K562 (cell line): Measurements from ENCODE around the gene IFNA16. TPM values are rescaled to one million over a fixed set of nuclear protein-coding genes. Genes with fewer than 3 reads are reported as not detected.

Experiments used
- ATAC-seq: fragments of 200-7000 bp; cut with Tn5 transposase; 3 replicates; pipeline ENCODE4 v1.9.1; 2020; ENCODE audit warnings: moderate library complexity
- BruUV-seq: library from RNA; stranded (reverse); fragments of 400-500 nt; replicated peaks from 2 replicates; lab custom pipeline; 2021; lab: Mats Ljungman, UMichigan
- CTCF ChIA-PET: fragments of 300-600 bp; formaldehyde crosslinking; extraction: SDS; loops from one replicate; lab custom pipeline; 2021; ENCODE audit warnings: low intra/inter-chr PET ratio; lab: Yijun Ruan, JAX
- POLR2A ChIA-PET: fragments of 300-600, 350-650 bp; sonication (Branson Sonifier 250); formaldehyde crosslinking; extraction: SDS; loops from one replicate; lab custom pipeline; 2021; ENCODE audit warnings: antibody characterized with exemption, inconsistent platforms; lab: Yijun Ruan, JAX
- DNase-seq, 4 experiments: peaks; one replicate each; pipeline versions ENCODE4 v3.0.0 to v3.0.0-alpha.2; 2011 to 2018; ENCODE audit warnings: low spot score in 3 of 4, mixed read lengths in 3 of 4; ENCODE audit errors: extremely low read depth in 1 of 4
- FAIRE-seq: peaks from 2 replicates; lab custom pipeline; 2011; peaks lifted over from hg19 to GRCh38; lab: Jason Lieb, UNC
- H2AFZ ChIP-seq: 2 replicates; pipeline ENCODE4 v1.6.0; 2011; ENCODE audit warnings: low read depth, low read length, control low read depth, inconsistent platforms
- H3K27ac ChIP-seq: fragments of 200-600 bp; 3 replicates; pipeline ENCODE4 v1.8.0; 2011; ENCODE audit warnings: low read depth, mild to moderate bottlenecking, control low read depth, inconsistent platforms, low read length, moderate library complexity, mixed read lengths; ENCODE audit errors: extremely low read depth
- H3K27me3 ChIP-seq, 2 experiments: fragments of 300-600 bp in 1 of 2; 2 replicates in 1 of 2; 3 replicates in 1 of 2; pipeline versions ENCODE4 v1.6.0 to v1.8.0; 2011; ENCODE audit warnings: inconsistent platforms in 2 of 2, low read length in 2 of 2, mild to moderate bottlenecking in 1 of 2, mixed read lengths in 1 of 2, moderate library complexity in 1 of 2; ENCODE audit not compliant: control insufficient read depth in 2 of 2, insufficient read depth in 2 of 2
- H3K36me3 ChIP-seq: fragments of 300-600 bp; 3 replicates; pipeline ENCODE4 v1.8.0; 2011; ENCODE audit warnings: mild to moderate bottlenecking, low read length, inconsistent platforms; ENCODE audit not compliant: control insufficient read depth, insufficient read depth
- H3K4me1 ChIP-seq, 2 experiments: fragments of 200-600 bp in 1 of 2; replicated peaks in 1 of 2; 2 replicates in 1 of 2; 3 replicates in 1 of 2; pipeline versions ENCODE4 v1.5.1 to v1.8.0; 2011; ENCODE audit warnings: inconsistent platforms in 2 of 2, low read length in 2 of 2, mild to moderate bottlenecking in 1 of 2, mixed read lengths in 1 of 2, moderate library complexity in 1 of 2; ENCODE audit not compliant: control insufficient read depth in 2 of 2, insufficient read depth in 2 of 2
- H3K4me2 ChIP-seq: 2 replicates; pipeline ENCODE4 v1.6.1; 2011; ENCODE audit warnings: low read length, control low read depth, inconsistent platforms, mixed read lengths; ENCODE audit not compliant: insufficient read depth
- H3K4me3 ChIP-seq: fragments of 200-600 bp; sonication (generic), shearing (Covaris generic); 2 replicates; pipeline ENCODE4 v1.5.1; 2016; ENCODE audit warnings: control low read depth, inconsistent platforms
- H3K79me2 ChIP-seq: fragments of 200-600 bp; 3 replicates; pipeline ENCODE4 v1.8.0; 2011; ENCODE audit warnings: low read length, inconsistent platforms; ENCODE audit not compliant: control insufficient read depth, insufficient read depth
- H3K9ac ChIP-seq, 2 experiments: 2 replicates each; pipeline versions ENCODE4 v1.6.0 to v1.6.1; 2011; ENCODE audit warnings: low read depth in 2 of 2, low read length in 2 of 2, control low read depth in 1 of 2, inconsistent platforms in 1 of 2, mild to moderate bottlenecking in 1 of 2, mixed read lengths in 1 of 2; ENCODE audit not compliant: insufficient read depth in 1 of 2
- H3K9me1 ChIP-seq: one replicate; pipeline ENCODE4 v1.6.0; 2011; ENCODE audit warnings: inconsistent platforms, mild to moderate bottlenecking, low read length, moderate library complexity; ENCODE audit not compliant: control insufficient read depth, insufficient read depth
- H3K9me3 ChIP-seq: replicated peaks from 2 replicates; pipeline ENCODE4 v1.5.1; 2011; ENCODE audit warnings: low read depth, low read length, inconsistent platforms; ENCODE audit not compliant: control insufficient read depth, insufficient read depth
- H4K20me1 ChIP-seq: replicated peaks from 2 replicates; pipeline ENCODE4 v1.6.1; 2011; ENCODE audit warnings: low read length, inconsistent platforms, mixed read lengths; ENCODE audit not compliant: control insufficient read depth, insufficient read depth
- FIP1L1 ChIP-seq: fragments of 200-400 bp; formaldehyde crosslinking; IDR thresholded peaks from 2 replicates; pipeline ENCODE4 v1.6.1; 2018; ENCODE audit warnings: mild to moderate bottlenecking, low read depth, low read length; ENCODE audit not compliant: poor library complexity, severe bottlenecking
- MTA2 ChIP-seq: fragments of 450-650 bp; IDR thresholded peaks from 2 replicates; pipeline ENCODE4 v1.6.1; 2016; ENCODE audit warnings: low read depth
- NEUROD1 ChIP-seq: fragments of 150-350 bp; IDR thresholded peaks from 2 replicates; pipeline ENCODE4 v1.6.1; 2014; ENCODE audit warnings: borderline replicate concordance, low read length, low read depth; ENCODE audit not compliant: partially characterized antibody
- NFIX ChIP-seq: fragments of 250-450 bp; sonication (Bioruptor Pico); IDR thresholded peaks from 2 replicates; pipeline ENCODE4 v1.4.0; 2020; ENCODE audit warnings: low read depth, mild to moderate bottlenecking, moderate library complexity
- PTBP1 ChIP-seq: fragments of 200-400 bp; formaldehyde crosslinking; IDR thresholded peaks from 2 replicates; pipeline ENCODE4 v1.6.1; 2017; ENCODE audit warnings: low read depth, low read length
- SMAD3 ChIP-seq: fragments of 450-650 bp; formaldehyde crosslinking; conservative IDR thresholded peaks from 2 replicates; pipeline ENCODE4 v1.4.0; 2020; ENCODE audit warnings: mild to moderate bottlenecking
- TAF1 ChIP-seq: IDR thresholded peaks from 2 replicates; pipeline ENCODE4 v1.6.1; 2011; ENCODE audit warnings: mild to moderate bottlenecking, low read length, moderate library complexity; ENCODE audit not compliant: insufficient read depth, control insufficient read depth, severe bottlenecking; ENCODE audit errors: extremely low read depth
- YY1 ChIP-seq, 3 experiments: IDR thresholded peaks; 2 replicates each; pipeline ENCODE4 v1.6.1; 2011; ENCODE audit warnings: low read length in 2 of 3, mild to moderate bottlenecking in 2 of 3, moderate library complexity in 2 of 3, borderline replicate concordance in 1 of 3, control low read depth in 1 of 3, low read depth in 1 of 3; ENCODE audit not compliant: insufficient read depth in 3 of 3, insufficient replicate concordance in 2 of 3, control insufficient read depth in 1 of 3, insufficient read length in 1 of 3; ENCODE audit errors: extremely low read depth in 1 of 3
- WGBS: fragments of 100-300 bp; shearing (Covaris generic); methylation state at CpG from one replicate; pipeline ENCODE4 v1.1.6; 2016; ENCODE audit warnings: low coverage, mixed read lengths; ENCODE audit not compliant: insufficient coverage; ENCODE audit errors: missing lambda C conversion rate; 5-methylcytosine and 5-hydroxymethylcytosine counted together
- in situ Hi-C: fragments of 300-500 bp; cut with MboI; formaldehyde crosslinking; loops from 4 replicates; pipeline ENCODE4 v1.15.0; 2018; ENCODE audit warnings: inconsistent platforms, mixed read lengths
- intact Hi-C: fragments of 100-400 bp; cut with micrococcal nuclease; formaldehyde crosslinking; loops from 2 replicates; pipeline ENCODE4 v1.14.2; 2022
- polyA plus RNA-seq, 8 experiments: library from polyadenylated mRNA; depleted of rRNA in 4 of 8; stranded (reverse) in 5 of 8; unstranded in 3 of 8; fragments of >200 nt; fragmentation: Nextera tagmentation in 2 of 8; fragmentation: Illumina TruSeq in 1 of 8; extraction: Ambion mirVana in 2 of 8; extraction: Trizol in 1 of 8; gene quantifications; 2 replicates each; pipeline versions ENCODE4 v1.2.1 to v1.2.3, GENCODE V29; 2011 to 2014; ENCODE audit warnings: inconsistent platforms in 1 of 8, missing spikeins in 1 of 8
- total RNA-seq, 7 experiments: library from RNA; depleted of rRNA in 6 of 7; stranded (reverse); fragments of >200 nt in 6 of 7; fragmentation: Illumina TruSeq in 2 of 7; extraction: Trizol in 2 of 7; gene quantifications; 2 replicates each; pipeline versions ENCODE4 v1.2.1 to v1.2.3, GENCODE V29; 2011 to 2021; ENCODE audit warnings: low replicate concordance in 1 of 7

The IFNA16 gene
- total and polyA plus RNA-seq, 9 of the 15 experiments (the other 6 are each of a cell fraction or from before 2014, with no cell fraction given), result not detected

DNA sequence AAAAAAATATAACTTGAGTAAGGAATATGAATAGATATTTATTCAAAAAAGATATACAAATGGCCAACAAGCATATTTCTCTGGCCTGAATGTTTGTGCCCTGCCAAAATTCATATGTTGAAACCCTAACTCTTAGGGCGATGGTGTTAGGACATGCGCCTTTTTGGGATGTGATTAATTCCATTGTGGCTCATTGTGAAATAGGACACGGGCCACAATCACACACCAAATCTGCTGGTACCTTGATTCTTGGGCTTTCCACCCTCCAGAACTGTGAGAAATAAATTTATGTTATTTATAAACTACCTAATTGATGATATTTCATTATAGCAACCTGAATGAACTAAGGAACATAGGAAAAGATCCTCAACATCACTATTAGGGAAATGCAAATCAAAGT lies 45.0 kb downstream of the IFNA16 start:
- Histone ChIP-seq H3K27me3 (no peaks in the 10 kb centered on the region), H3K36me3 (no peaks in the 10 kb centered on the region), H3K79me2 (no peaks in the 10 kb centered on the region), H3K27ac (no peak overlapping the region), H3K9me3 (no peaks in the 10 kb centered on the region), H4K20me1 (no peaks in the 10 kb centered on the region), H3K9me1 (no peaks in the 10 kb centered on the region), H3K4me3 (no peak overlapping the region), H3K9ac (no peak overlapping the region), H3K4me2 (no peak overlapping the region), H2AFZ (no peak overlapping the region), H3K4me1 (no peaks in the 10 kb centered on the region)
- FAIRE-seq (no peak), ATAC-seq (no peak), DNase-seq (no peak)
- ChIA-PET CTCF (no interaction called here), POLR2A (no interaction called here)
- TF ChIP-seq NFIX (CRISPR knock-in tag), result no peak
- no peak for TF ChIP-seq SMAD3 (CRISPR knock-in tag)
- no peak for TF ChIP-seq PTBP1
- no peak for TF ChIP-seq FIP1L1
- no peak for TF ChIP-seq YY1 (IDR thresholded peaks at IDR 0.05; ENCODE audit: borderline replicate concordance in 1 of 3, control insufficient read depth in 1 of 3, extremely low read depth in 1 of 3, insufficient read depth in 3 of 3, insufficient read length in 1 of 3, insufficient replicate concordance in 2 of 3, low read depth in 1 of 3, low read length in 2 of 3)
- TF ChIP-seq NEUROD1, result no peak
- TF ChIP-seq MTA2, result no peak
- TF ChIP-seq TAF1, result no peak
- intact Hi-C loops, result no loop called here
- in situ Hi-C loops, result no loop called here
- WGBS, result no CpG with 5 or more reads among the region's 3 CpGs
- BruUV-seq, result no TSS peak
